GM12878 (cell line): Measurements from ENCODE around the gene SORCS1.

ENCODE experiments used
- CEBPB ChIP-seq, 2 experiments: fragments of 150-350 bp in 1 of 2; IDR thresholded peaks; 2 replicates each; pipeline ENCODE4 v1.6.1; 2012 to 2014; ENCODE audit warnings: low read depth in 2 of 2, low read length in 2 of 2, borderline replicate concordance in 1 of 2, inconsistent platforms in 1 of 2
- EP300 ChIP-seq, 2 experiments: fragments of 150-350 bp in 1 of 2; IDR thresholded peaks; 2 replicates each; pipeline ENCODE4 v1.6.1; 2011 to 2012; ENCODE audit warnings: low read depth in 2 of 2, low read length in 2 of 2, borderline replicate concordance in 1 of 2, improper control_type of control experiment in 1 of 2, inconsistent platforms in 1 of 2; ENCODE audit not compliant: control insufficient read depth in 1 of 2
- FOS ChIP-seq: IDR thresholded peaks from 3 replicates; pipeline ENCODE4 v1.6.1; 2011; ENCODE audit warnings: borderline replicate concordance; ENCODE audit not compliant: insufficient read length; ENCODE audit errors: extremely low read depth
- POLR2A ChIP-seq: IDR thresholded peaks from 2 replicates; pipeline ENCODE4 v1.6.1; 2011; ENCODE audit warnings: low read depth, mild to moderate bottlenecking, low read length
- SP1 ChIP-seq: IDR thresholded peaks from one replicate; pipeline ENCODE4 v1.6.1; 2011; ENCODE audit warnings: low read depth, low read length
- TF ChIP-seq, protein P1 (sequence below), 3 experiments: IDR thresholded peaks in 2 of 3; conservative IDR thresholded peaks in 1 of 3; 2 replicates each; pipeline ENCODE4 v1.5.1; 2011; ENCODE audit warnings: low read depth in 3 of 3, low read length in 3 of 3, mild to moderate bottlenecking in 3 of 3, control low read depth in 2 of 3, moderate library complexity in 2 of 3, inconsistent platforms in 1 of 3, mixed read lengths in 1 of 3; ENCODE audit not compliant: control insufficient read depth in 2 of 3, insufficient read depth in 1 of 3; ENCODE audit errors: extremely low read depth in 1 of 3

GRCh38 chr10:106987362-106987761, 177.1 kb downstream of the SORCS1 start:
- TF ChIP-seq, protein P1, sequence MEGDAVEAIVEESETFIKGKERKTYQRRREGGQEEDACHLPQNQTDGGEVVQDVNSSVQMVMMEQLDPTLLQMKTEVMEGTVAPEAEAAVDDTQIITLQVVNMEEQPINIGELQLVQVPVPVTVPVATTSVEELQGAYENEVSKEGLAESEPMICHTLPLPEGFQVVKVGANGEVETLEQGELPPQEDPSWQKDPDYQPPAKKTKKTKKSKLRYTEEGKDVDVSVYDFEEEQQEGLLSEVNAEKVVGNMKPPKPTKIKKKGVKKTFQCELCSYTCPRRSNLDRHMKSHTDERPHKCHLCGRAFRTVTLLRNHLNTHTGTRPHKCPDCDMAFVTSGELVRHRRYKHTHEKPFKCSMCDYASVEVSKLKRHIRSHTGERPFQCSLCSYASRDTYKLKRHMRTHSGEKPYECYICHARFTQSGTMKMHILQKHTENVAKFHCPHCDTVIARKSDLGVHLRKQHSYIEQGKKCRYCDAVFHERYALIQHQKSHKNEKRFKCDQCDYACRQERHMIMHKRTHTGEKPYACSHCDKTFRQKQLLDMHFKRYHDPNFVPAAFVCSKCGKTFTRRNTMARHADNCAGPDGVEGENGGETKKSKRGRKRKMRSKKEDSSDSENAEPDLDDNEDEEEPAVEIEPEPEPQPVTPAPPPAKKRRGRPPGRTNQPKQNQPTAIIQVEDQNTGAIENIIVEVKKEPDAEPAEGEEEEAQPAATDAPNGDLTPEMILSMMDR (IDR thresholded peaks at IDR 0.05 in 2 of 3, conservative IDR thresholded peaks at IDR 0.05 in 1 of 3; ENCODE audit: control insufficient read depth in 2 of 3, extremely low read depth in 1 of 3, insufficient read depth in 1 of 3, low read depth in 3 of 3, low read length in 3 of 3), result no peak
- TF ChIP-seq EP300 (IDR thresholded peaks at IDR 0.05; ENCODE audit: borderline replicate concordance in 1 of 2, control insufficient read depth in 1 of 2, low read depth in 2 of 2, low read length in 2 of 2) (no peak), POLR2A (no peak), FOS (no peak), SP1 (no peak), CEBPB (IDR thresholded peaks at IDR 0.05; ENCODE audit: borderline replicate concordance in 1 of 2, low read depth in 2 of 2, low read length in 2 of 2) (no peak)
